Measurements from ENCODE around the gene IRAK1.

Gene IRAK1

GRCh38 chrX:154040307-154040756, 20.6 kb upstream of the IRAK1 start:
- DNase-seq, result no peak

- no peak for DNase-seq
Measured at GRCh38 chrX:154039577-154039976, 19.9 kb upstream of the IRAK1 start.

GRCh38 chrX:154038656-154039055, 19.0 kb upstream of the IRAK1 start:
- no peak for DNase-seq

- no peak for DNase-seq
Measured at GRCh38 chrX:154037754-154038153, 18.1 kb upstream of the IRAK1 start.

GRCh38 chrX:154036513-154036912, 16.8 kb upstream of the IRAK1 start:
- DNase-seq, result peak; percentile 23

GRCh38 chrX:154033848-154034247, 14.1 kb upstream of the IRAK1 start:
- DNase-seq, result no peak

GRCh38 chrX:154032653-154033052, 13.0 kb upstream of the IRAK1 start:
- no peak for DNase-seq

- no peak for DNase-seq
Measured at GRCh38 chrX:154032160-154032559, 12.5 kb upstream of the IRAK1 start.

GRCh38 chrX:154030715-154031305, 11.1 kb upstream of the IRAK1 start:
- no peak for DNase-seq

GRCh38 chrX:154030266-154030665, 10.6 kb upstream of the IRAK1 start:
- DNase-seq, result no peak

- DNase-seq, result no peak
Measured at GRCh38 chrX:154029439-154029838, 9.7 kb upstream of the IRAK1 start.

- DNase-seq, result no peak
Measured at GRCh38 chrX:154028502-154029184, 8.9 kb upstream of the IRAK1 start.

GRCh38 chrX:154027986-154028385, 8.3 kb upstream of the IRAK1 start:
- DNase-seq, result no peak

- no peak for DNase-seq
Measured at GRCh38 chrX:154027022-154027402, 7.3 kb upstream of the IRAK1 start.

- no peak for DNase-seq
Measured at GRCh38 chrX:154026136-154027021, 6.7 kb upstream of the IRAK1 start.

- DNase-seq, result no peak
Measured at GRCh38 chrX:154025230-154025629, 5.5 kb upstream of the IRAK1 start.

GRCh38 chrX:154024271-154024670, 4.6 kb upstream of the IRAK1 start:
- DNase-seq, result no peak

GRCh38 chrX:154023276-154024000, 3.7 kb upstream of the IRAK1 start:
- no peak for DNase-seq

- no peak for DNase-seq
Measured at GRCh38 chrX:154022108-154022507, 2.4 kb upstream of the IRAK1 start.

- peak; percentile 17 for DNase-seq
Measured at GRCh38 chrX:154021131-154021611, 1.5 kb upstream of the IRAK1 start.

GRCh38 chrX:154020536-154021115, 924 bp upstream of the IRAK1 start:
- DNase-seq, result no peak

GRCh38 chrX:154019061-154019621, 561 bp downstream of the IRAK1 start:
- peak; percentile 35 for DNase-seq
